Stimulated activated CD8-positive, alpha-beta memory T cell treated with anti-CD3 and anti-CD28 coated beads, Interleukin-15, amount 100 ng/mL, for 24 hours (primary cell): ENCODE measurements around the gene TBX3.
A peak's percentile ranks its signal among the peaks of the same experiment; 100 is the strongest.

Source experiments
- DNase-seq: peaks from one replicate; pipeline ENCODE4 v3.0.0-alpha.2; 2020; ENCODE audit warnings: low read depth

TBX3 gene

DNA sequence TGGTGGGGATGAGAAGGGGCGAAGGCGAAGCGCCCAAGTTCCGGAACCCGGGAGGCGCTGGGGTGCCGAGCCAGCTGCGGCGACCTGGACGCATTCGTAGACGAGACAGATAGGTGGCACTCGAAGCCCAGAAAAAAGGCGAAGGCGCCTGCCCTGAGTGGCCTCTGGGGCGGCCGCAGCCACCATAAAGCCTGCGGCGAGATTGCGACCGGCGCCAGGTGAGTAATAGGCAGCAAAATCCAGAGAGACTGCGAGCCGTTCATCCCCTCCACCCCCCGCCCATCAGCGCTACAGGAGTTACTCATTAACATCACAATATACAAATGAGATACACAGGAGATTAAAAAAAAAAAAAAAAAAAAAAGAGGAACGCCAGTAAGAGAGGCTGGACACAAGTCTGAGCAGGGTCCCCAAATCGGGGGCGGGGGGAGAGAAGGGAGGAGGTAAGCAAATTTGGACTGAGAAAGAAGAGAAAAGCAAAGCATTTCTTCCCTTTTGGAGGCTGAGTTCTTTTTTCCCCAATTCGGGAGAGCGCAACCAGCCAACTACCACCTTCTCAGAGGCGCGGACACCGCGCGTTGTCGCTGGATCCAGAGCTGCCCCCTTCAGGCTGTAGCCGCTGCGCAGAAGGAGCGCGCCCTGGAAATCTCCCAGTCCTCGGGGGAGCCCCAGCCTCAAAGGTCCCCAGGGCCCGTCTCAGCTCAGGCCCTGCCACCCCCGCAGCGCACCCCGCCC is 15.7 kb downstream of the TBX3 start:
- DNase-seq = no peak

DNA sequence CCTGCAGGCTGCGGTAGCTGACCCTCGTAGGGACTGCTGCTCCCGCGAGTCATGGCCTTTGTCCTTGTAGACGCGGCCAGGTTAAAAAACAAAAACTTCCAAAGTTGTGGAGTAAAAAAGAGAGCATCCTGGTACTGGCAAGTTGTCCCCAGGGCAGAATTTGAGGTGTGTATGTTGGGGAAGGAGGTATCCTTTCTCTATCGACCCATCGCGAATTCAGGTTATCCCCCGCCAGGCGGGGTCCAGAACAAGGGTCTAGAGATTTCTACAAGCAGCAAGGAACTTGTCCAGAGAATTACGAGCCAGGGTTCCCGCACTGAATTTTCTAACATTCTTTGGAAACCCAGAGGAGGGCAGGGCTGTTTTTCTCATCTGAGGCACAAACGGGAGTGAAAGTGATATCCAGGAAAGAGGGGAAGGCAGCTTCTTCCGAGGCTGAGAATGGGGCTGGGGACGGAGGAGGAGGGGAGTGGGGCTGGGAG is 16.3 kb downstream of the TBX3 start:
- DNase-seq = no peak

DNA sequence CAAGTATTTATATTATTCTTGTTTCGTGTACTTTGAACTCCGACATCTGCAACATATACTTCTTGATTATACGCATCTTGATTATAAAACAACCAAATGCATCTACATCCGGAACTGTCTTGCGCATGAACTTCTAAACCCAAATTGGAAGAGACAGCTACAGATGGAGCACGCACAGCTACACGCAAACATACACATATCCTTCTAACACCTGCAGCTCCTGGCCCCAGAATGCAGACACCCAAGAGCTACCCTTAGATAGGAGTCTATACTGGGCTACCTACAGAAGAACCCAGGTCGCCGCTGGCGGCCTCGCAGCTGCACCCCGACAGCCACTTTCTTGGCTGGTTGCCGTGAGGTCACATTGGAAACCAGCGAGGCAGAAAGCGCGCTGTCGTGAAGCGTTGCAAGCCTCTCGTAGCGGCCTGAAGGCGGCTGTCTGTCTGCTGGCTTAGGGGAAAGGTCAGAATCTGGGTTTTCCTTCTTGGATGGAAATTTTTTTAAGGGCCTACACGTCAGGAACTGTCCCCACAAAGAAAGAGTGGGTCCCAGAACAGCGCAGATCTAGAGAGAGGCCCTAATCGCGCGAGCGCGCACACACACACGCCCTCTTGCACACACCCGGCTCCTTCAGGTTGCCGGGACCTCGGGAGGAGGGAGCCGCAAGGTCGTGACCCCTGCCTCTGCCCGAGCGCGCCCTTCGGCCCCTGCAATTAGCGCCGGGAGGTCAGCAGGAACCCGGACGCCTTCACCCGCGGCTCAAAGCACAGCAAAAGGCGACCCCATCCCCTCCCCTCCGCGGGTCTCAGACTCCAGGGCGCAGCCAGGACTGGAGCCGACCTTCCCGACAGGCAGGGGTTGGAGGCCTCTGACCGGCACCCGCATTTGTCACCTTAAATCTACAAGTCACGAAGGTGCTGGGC is 17.0 kb downstream of the TBX3 start:
- DNase-seq = no peak

DNA sequence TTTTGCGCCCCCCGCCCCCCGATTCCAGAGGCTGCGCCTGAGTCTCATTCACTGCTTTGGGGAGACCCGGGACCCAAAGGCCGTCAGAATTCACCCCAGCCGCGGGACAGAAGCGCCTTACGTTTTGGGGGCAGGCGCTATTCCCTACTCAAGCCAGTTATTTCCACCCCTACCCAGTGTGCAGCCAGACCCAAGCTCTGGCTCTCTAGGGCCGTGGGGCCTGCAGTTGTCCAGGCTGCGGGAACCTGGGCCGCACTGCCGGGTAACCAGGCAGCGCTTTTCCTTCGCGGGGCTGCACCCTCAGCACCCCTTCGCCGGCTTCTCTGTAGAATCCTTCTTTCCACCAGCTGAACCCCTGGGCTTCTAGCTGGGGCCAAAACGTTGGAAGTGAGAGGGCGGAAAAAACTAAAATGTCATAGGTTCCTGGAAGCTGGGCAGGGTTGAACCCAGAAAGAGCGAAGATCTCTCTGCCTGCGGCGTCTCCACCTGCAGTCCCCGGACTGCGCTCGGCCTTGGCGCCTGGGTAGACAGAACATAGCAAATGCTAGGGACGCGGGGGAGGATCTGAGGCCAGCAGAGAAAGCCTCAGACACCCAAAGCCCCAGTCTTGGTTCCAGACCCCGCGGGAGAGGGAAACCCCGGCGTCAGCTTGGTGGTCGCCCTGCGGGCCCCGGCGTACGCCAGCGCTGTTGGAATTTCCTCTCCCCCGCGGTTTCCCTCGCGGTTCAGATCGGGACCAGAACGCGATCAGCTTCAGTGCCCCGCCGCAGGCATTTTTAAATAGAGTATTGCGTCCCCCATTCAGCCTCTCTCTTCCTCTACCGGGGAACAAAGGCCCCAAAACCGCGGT is 18.3 kb downstream of the TBX3 start:
- DNase-seq = no peak

DNA sequence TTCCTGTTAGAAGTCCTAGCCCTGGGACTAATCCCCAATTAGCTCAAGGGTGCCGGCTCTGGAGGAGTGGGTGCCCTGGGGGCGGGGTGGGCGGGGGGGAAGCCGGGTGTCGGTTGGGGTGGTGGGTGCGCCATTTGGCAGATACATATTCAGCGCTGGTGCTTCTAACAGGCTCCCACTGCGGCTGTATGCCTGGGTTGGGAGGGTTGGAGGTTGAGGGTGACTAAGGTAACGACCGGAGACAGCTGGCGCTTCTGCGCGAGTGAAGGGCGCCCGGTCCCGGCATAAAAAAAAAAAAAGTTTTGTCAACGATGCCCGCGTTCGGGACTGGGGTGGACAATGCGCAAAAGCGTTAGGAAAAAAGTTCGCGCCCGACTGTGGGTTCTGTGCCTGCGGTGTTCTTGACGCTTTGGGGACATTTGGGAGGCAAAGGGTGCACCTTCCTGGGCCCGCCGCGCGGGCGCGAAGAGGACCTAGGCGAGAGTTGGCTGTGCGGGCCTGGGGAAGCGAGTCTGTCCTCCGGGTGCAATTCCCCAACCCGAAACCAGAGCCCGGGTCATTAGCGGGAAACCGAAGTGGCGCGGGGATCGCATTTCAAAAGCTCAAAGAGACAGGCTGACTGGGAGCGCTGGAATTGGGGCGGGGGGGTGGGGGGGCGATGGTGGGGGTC is 19.2 kb downstream of the TBX3 start:
- DNase-seq = no peak

DNA sequence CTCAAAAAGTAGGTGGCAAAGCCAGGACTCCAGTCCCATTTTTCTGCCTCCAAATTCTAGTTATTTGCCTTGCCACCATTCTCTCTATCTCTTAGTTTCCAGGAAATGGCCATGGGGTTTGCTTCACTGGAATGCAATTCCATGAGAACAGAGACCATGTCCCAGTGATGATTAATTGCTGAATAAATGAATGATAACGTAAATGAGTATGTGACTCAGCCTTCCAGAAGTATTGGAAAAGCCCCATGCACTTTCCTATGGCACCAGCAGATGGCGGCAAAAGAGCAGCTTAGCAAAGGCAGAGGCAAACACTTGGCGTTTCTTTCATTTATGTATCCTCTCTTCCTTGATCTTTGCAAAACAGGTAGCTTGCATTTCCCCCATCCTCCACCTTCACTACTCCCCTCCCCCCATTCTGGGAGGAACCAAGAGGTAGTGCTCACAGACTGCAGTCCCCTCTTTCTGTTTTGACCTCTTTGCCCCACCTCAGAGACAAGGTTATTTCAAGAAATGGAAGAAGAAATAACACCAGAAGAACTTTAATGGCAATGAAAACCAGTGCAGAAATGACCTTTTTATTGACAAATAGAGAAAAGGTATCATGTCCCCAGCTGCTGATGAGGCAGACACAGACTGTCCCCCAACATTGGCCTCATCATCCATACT is 21.3 kb downstream of the TBX3 start:
- DNase-seq = peak; percentile 37

DNA sequence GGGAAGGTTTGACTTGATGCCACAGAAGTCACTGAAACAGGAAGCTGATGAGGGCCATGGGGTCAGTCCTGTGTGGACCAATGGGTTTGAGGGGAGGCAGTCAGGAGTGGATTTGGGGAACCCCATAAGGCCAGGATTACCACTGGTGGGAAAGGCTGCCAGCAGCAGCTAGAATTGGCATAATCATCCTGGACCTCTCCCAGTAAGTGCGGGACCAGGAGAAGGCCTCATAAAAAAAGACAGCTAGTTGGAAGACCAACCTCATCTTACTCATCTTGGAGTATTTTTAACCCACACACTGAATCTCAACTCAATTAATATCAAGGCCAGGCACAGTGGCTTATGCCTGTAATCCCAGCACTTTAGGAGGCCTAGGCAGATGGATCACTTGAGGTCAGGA is 22.7 kb downstream of the TBX3 start:
- DNase-seq = no peak

DNA sequence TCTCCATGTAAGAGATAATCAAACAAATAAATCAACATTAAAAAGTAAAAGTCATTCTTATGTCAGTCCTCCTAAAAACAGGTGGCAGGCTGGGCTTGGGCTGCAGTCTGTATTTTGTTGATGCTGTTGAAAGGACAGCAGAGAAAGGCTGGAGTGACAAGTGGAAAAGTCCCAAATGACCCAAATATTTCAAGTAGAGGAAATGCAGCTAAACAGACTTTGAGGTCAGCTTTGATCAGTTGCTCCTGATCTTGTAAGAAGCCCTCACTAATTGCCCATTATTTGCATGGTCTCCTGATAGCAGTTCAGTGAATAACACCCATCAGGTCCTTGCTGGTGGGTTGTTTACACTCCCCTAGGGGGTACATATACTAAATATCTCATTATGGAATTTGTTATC is 24.9 kb downstream of the TBX3 start:
- DNase-seq = no peak

DNA sequence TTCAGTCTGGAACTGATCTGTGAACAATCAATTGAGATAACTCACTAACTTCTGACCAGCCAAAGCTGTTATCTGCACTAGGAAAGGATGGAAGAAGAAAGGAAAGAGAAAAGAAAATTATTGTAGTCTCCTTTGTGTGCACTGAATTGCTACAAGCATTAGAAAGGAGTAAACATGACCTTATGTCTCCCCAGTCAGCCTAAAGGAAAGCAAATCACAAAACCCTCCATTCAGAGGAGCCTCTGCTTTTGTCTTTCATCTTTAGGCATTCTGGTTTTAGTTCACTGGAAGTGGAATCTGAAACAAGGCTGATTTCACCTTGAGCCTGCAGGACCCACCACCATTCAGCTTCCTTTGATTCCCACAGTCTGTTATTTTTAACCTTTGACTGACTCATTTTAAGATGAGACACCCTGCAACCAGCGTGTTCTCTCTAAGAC is 26.0 kb downstream of the TBX3 start:
- DNase-seq = no peak

DNA sequence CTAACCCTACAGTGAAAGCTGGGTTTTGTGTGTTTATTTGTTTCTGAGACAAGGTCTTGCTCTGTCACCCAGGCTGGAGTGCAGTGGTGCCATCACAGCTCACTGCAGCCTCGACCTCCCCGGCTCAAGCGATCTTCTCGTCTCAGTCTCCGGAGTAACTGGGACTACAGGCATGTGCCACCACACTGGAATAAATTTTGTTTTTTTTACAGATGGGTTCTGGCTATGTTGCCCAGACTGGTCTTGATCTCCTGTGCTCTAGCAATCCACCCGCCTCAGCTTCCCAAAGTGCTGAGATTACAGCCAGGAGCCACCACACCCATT is 26.4 kb downstream of the TBX3 start:
- no peak for DNase-seq

DNA sequence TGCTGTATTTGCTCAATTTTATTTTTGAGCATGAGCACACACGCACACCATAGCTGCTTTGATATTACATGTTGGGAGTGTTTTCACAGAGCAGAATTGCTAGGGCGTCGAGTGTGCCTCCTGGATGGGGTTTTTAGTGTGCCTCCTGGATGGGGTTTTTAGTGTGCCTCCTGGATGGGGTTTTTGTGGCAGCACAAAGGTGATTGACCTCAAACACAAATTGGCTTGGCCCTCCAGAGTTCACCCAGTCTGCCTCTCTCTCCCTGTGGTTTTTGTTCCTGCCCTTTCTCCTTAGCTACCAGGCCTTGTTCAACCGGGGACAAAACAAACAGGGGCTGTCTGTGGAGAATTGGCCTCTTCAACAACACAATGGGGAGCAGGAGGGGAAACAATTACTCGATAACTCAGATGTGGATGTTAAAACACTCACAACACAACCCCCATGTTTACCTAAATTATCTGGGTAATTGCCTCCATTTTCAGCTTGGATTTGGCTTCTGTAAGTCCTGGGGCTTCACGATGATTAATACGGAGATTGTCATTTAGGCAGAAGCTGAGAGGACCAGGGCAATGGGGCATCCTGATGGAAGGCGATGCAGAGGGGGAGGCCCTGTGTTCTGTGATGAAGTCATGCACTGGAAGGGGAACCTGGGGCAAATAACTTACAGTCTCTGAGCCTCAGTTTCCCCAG is 26.9 kb downstream of the TBX3 start:
- no peak for DNase-seq

DNA sequence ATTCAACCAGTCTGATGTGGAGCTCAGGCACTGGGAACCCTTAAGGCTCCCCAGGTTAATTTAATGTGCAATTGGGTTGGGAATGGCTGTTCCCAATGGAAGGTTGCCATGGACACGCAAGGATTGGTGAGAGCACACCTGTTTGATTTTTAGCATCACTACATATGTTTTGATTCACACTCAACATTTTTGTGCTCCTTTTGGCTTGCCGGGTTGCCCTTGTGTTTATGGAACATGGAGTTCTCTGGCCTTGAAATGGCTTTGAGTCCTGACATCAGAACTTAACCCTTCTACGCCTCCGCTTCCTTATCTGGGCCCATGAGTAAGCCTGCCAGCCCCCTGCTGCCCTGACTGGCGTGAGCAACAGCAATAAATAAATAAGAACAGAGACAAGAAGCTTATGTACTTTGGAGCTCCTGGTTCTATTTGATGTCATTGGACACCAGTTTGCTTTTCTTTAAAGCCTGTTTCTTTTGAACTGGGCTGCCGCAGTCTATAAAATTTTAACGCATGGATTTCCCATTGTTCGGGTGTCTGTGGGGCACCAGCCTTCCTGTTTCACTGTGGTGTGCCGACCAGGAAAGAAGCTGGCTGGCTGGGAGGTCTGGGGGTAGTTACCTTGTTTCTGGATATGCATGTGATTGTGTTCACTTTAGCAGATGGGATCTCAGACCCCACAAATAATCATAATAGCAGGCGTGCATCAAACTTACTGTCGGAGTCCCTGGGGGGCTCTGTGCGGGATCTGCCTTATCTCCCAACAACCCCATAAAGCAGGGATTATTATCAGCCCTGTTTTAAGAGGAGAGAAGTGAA is 27.8 kb downstream of the TBX3 start:
- no peak for DNase-seq

DNA sequence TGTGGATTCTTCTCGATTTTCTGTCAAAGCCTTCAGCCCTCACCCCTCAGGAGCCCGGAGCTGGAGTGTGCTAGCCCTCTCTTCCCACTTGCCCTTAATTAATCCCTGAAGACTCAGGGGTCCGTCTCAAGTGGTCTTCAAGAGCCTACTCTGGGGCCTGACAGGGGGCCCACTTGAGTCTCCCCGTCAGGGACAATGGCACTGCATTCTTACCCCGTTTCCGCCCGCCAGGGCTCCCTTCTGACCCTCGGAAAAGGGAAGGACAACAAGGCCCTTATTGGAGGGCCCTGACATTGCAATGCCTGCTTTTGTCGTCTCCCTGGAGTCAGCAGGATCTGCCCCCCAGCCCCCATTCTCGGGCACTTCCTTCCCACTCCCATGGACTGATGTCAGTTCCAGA is 34.4 kb downstream of the TBX3 start:
- no peak for DNase-seq

DNA sequence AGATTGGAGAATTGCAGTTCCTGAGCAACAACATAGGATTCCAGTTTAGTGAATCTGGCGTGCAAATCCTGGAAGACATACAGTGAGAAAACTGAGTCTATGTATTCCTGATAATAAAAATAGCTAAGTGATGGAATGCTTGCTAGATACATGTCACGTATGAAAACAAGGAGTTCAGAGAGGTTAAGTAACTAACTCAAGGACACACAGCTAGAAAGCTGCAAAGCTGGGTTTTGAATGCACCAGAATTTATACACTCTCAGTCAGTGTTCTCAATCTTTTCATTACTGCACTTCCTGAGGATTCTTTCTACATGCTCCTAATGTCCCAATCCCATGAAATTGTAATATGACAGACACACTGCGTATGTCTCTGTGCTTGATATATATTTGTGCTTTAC is 35.3 kb downstream of the TBX3 start:
- no peak for DNase-seq

DNA sequence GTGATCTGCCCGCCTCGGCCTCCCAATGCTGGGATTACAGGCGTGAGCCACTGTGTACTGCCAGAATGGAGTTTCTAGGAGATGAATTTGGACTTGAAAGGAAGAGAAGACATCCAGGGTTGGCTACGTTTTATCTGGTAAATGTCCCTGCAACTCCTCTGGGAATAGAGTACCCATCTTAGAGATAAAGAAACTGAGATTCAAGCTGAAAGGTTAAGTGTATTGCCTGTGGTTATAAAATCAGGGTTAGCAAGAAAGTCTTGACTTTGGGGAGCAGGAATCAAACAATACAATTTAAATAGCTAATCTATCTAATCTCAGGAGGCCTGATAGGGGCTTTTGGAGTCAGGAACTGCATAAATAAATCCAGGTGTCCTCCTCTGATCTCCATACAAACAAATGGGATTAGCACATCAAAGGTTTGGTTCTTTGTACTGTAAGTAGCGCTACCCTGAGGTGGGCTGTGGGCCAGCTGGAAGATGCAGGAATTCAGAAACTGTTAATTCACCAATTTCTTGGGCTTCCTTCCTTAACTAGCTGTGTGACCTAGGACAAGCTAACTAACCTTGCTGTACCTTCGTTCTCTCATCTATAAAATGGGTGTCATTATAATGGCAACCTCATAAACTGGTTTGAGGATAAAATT is 45.1 kb downstream of the TBX3 start:
- no peak for DNase-seq

DNA sequence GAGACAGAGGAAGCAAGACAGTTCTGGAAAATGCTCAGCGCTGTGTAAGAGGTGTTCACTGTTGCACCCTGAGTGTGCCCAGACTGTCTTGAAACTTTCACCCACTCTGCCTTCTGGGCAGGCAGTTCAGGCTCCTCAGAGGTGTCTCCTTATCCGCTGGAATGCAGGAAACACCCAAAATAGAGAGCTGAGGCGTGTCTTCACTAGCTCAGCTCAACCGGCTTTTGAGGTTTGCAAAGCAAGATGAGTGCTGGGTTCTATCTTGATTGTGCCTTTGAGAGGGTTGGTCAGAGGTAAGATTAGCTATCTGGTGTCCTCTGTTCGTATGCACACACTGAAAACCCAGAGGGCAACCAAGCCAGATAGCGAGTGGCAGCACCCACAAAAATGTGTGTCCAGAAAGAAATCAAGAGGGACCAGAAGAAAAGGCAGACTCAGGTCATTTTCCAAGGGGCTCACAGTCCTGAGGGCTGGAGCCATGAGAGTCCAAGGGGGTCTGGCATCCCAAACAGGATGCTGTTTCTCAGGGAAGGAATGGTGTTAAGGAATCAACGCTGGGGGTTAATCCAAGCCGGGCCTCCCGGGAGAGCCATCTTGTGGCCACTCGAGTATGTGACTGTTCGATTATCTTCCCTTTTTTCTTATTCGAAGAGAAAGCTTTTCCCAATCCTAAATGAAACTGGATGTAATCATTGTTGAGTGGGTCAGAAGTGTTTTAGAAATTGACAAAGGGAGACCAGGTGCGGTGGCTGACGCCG is 47.1 kb downstream of the TBX3 start:
- DNase-seq = no peak

DNA sequence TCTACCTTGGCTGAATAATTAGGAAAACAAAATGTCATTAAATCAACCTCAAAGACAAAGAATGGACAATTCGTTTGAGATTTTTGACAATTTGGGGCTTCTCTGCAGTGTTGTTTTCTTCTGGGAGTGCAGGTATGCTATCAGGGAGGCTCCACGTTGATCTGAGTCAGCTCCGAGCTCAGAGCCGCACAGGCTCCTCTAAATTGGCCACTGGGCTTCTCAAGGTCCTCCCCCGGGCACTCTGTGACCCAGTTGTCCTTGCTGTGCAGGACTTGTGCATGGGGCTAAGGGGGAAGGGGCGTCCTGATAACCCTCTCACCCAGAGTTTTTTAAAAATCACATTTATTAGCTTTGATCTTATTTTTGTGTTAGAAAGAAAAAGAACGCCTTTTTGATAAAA is 52.7 kb downstream of the TBX3 start:
- DNase-seq = no peak

DNA sequence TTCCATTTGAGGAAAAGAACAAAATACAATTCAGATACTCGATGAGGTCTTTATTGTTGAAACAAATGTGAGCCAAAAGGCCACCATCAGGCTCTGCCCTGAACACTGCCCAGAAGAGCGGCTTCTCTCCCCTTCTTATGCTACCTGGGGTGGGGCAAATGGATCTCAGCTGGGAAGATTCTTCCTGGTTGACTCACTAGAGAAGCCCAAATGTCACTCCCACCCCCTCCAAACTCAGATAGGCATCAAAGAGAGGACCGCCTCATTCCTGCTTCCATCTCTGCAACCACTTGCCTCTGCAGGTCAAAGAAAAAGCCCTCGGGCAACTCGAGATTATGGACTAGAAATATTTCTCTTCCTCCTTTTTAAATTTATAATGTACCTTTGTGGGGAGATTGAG is 55.8 kb downstream of the TBX3 start:
- DNase-seq = no peak

DNA sequence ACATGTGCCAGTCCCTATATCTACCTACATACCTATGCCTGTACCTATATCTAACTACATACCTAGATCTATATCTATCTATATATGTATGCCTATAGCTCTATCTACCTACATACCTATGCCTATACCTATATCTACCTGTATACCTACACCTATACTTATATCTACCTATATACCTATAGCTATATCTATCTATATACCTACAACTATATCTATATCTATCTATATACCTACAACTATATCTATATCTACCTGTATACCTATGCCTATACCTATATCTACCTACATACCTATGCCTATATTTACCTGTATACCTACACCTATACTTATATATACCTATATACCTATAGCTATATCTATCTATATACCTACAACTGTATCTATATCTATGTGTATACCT is 56.6 kb downstream of the TBX3 start:
- no peak for DNase-seq
